HEK293 (cell line): ENCODE measurements around the gene ITSN1.

Source experiments
- CTCF ChIA-PET: fragments of 350-600 bp; formaldehyde crosslinking; extraction: SDS; loops from one replicate; lab custom pipeline; 2021; ENCODE audit warnings: antibody characterized with exemption; lab: Yijun Ruan, JAX
- POLR2A ChIA-PET: fragments of 300-600 bp; formaldehyde crosslinking; extraction: SDS; loops from one replicate; lab custom pipeline; 2020; ENCODE audit warnings: antibody characterized with exemption, inconsistent platforms; lab: Yijun Ruan, JAX
- H3K27ac ChIP-seq: fragments of 200-500 bp; sonication (Bioruptor generic); 2 replicates; pipeline ENCODE4 v1.5.1; 2014; ENCODE audit warnings: low read depth, low read length, control low read depth, inconsistent platforms; ENCODE audit errors: extremely low read depth
- H3K36me3 ChIP-seq, 2 experiments: fragments of 200-500 bp in 1 of 2; sonication (Bioruptor generic) in 1 of 2; 1 replicate in 1 of 2; 2 replicates in 1 of 2; pipeline ENCODE4 v1.5.1; 2014 to 2017; ENCODE audit warnings: inconsistent platforms in 2 of 2, low read length in 2 of 2; ENCODE audit not compliant: control insufficient read depth in 2 of 2, insufficient read depth in 1 of 2
- H3K4me1 ChIP-seq: fragments of 200-500 bp; sonication (Bioruptor generic); 2 replicates; pipeline ENCODE4 v1.5.1; 2014; ENCODE audit warnings: mild to moderate bottlenecking, low read length, inconsistent platforms; ENCODE audit not compliant: control insufficient read depth, insufficient read depth
- H3K4me3 ChIP-seq: 2 replicates; pipeline ENCODE4 v1.5.1; 2011; ENCODE audit warnings: low read depth, mild to moderate bottlenecking, control low read depth, low read length, moderate library complexity
- H3K9me3 ChIP-seq: fragments of 200-500 bp; sonication (Bioruptor generic); 2 replicates; pipeline ENCODE4 v1.5.1; 2014; ENCODE audit warnings: low read depth, low read length, inconsistent platforms; ENCODE audit not compliant: control insufficient read depth, insufficient read depth
- FEZF1 ChIP-seq: fragments of 450-650 bp; formaldehyde crosslinking; IDR thresholded peaks from 2 replicates; pipeline ENCODE4 v1.5.1; 2016; ENCODE audit warnings: missing biosample characterization, missing genetic modification characterization
- KLF1 ChIP-seq: fragments of 450-650 bp; formaldehyde crosslinking; IDR thresholded peaks from 2 replicates; pipeline ENCODE4 v1.5.1; 2016; ENCODE audit warnings: missing biosample characterization, missing genetic modification characterization
- PRDM10 ChIP-seq: fragments of 450-650 bp; formaldehyde crosslinking; IDR thresholded peaks from 2 replicates; pipeline ENCODE4 v1.5.1; 2016; ENCODE audit warnings: missing biosample characterization, missing genetic modification characterization
- REPIN1 ChIP-seq: fragments of 450-650 bp; formaldehyde crosslinking; IDR thresholded peaks from 2 replicates; pipeline ENCODE4 v1.5.1; 2017; ENCODE audit warnings: missing biosample characterization, missing genetic modification characterization, low read depth
- TCF7L2 ChIP-seq: IDR thresholded peaks from 2 replicates; pipeline ENCODE4 v1.6.1; 2011; ENCODE audit warnings: low read depth, mild to moderate bottlenecking, inconsistent platforms, low read length, moderate library complexity, borderline replicate concordance
- ZBTB49 ChIP-seq: fragments of 450-650 bp; formaldehyde crosslinking; IDR thresholded peaks from 2 replicates; pipeline ENCODE4 v1.5.1; 2016; ENCODE audit warnings: missing biosample characterization, missing genetic modification characterization, low read depth
- ZNF121 ChIP-seq: fragments of 450-650 bp; formaldehyde crosslinking; IDR thresholded peaks from 2 replicates; pipeline ENCODE4 v1.5.1; 2016; ENCODE audit warnings: missing biosample characterization, missing genetic modification characterization
- ZNF18 ChIP-seq: fragments of 450-650 bp; formaldehyde crosslinking; IDR thresholded peaks from 2 replicates; pipeline ENCODE4 v1.5.1; 2016; ENCODE audit warnings: missing biosample characterization, missing genetic modification characterization
- ZNF266 ChIP-seq: fragments of 450-650 bp; formaldehyde crosslinking; IDR thresholded peaks from 2 replicates; pipeline ENCODE4 v1.5.1; 2016; ENCODE audit warnings: missing biosample characterization, missing genetic modification characterization, low read depth
- ZNF366 ChIP-seq: fragments of 450-650 bp; formaldehyde crosslinking; conservative IDR thresholded peaks from 2 replicates; pipeline ENCODE4 v1.5.1; 2016; ENCODE audit warnings: missing biosample characterization, missing genetic modification characterization
- ZNF433 ChIP-seq: fragments of 450-650 bp; formaldehyde crosslinking; IDR thresholded peaks from 2 replicates; pipeline ENCODE4 v1.5.1; 2016; ENCODE audit warnings: missing biosample characterization, missing genetic modification characterization, low read depth
- ZNF529 ChIP-seq: fragments of 450-650 bp; formaldehyde crosslinking; IDR thresholded peaks from 2 replicates; pipeline ENCODE4 v1.5.1; 2017; ENCODE audit warnings: missing genetic modification characterization, missing biosample characterization; ENCODE audit not compliant: insufficient replicate concordance
- ZNF658 ChIP-seq: fragments of 450-650 bp; formaldehyde crosslinking; IDR thresholded peaks from 2 replicates; pipeline ENCODE4; 2016; ENCODE audit warnings: missing biosample characterization, missing genetic modification characterization
- ZNF660 ChIP-seq: fragments of 450-650 bp; IDR thresholded peaks from 2 replicates; pipeline ENCODE4 v1.5.1; 2018; ENCODE audit warnings: missing biosample characterization, mild to moderate bottlenecking, missing genetic modification characterization
- ZNF792 ChIP-seq: fragments of 450-650 bp; formaldehyde crosslinking; IDR thresholded peaks from 2 replicates; pipeline ENCODE4 v1.5.1; 2016; ENCODE audit warnings: missing biosample characterization, missing genetic modification characterization

The ITSN1 gene

GRCh38 chr21:33686386-33686785, 44.1 kb downstream of the ITSN1 start:
- H3K27ac ChIP-seq = 0 out of 2 replicates have a peak overlapping the region, but pooled peaks have one; percentile 14
- peaks cover 49% of the 10 kb centered on the region for H3K4me1 ChIP-seq
- no peak overlapping the region for H3K4me3 ChIP-seq
- no peaks in the 10 kb centered on the region for H3K9me3 ChIP-seq
- ChIA-PET CTCF (interaction anchor here (0.5 to 1.6 kb wide), 5 partner anchors 11 to 331 kb away, joined by 3 to 8 read pairs (median 3); no protein-coding TSS in a partner anchor), POLR2A (interaction anchor here (1.0 to 1.3 kb wide), 2 partner anchors 42 to 44 kb away, joined by 3 to 6 read pairs; partner anchors contain the start of gene ITSN1)
- no peak for TF ChIP-seq ZNF660 (tag by site-specific recombination)
- TF ChIP-seq ZNF792 (tag by site-specific recombination) = no peak
- TF ChIP-seq REPIN1 (tag by site-specific recombination) = no peak
- peak; percentile 97 for TF ChIP-seq ZBTB49
- no peak for TF ChIP-seq ZNF266
- no peak for TF ChIP-seq ZNF529 (tag by site-specific recombination)
- TF ChIP-seq ZNF18 = peak; percentile 91
- TF ChIP-seq ZNF433 (tag by site-specific recombination) = no peak
- no peak for TF ChIP-seq ZNF658
- TF ChIP-seq ZNF121 = no peak
- TF ChIP-seq ZNF366 (tag by site-specific recombination) = no peak
- no peak for TF ChIP-seq PRDM10 (tag by site-specific recombination)
- no peaks in the 10 kb centered on the region; a peak in 1 of 3 replicates for H3K36me3 ChIP-seq

- TF ChIP-seq FEZF1 (tag by site-specific recombination) (0 out of 2 replicates have a peak, but pooled peaks have one; percentile 7), TCF7L2 (0 out of 2 replicates have a peak, but pooled peaks have one; percentile 20), KLF1 (no peak)
- ChIA-PET POLR2A (no interaction called here), CTCF (interaction anchor here (0.6 kb wide), 1 partner anchor 1202 kb away, joined by 8 read pairs; no protein-coding TSS in a partner anchor)
- Histone ChIP-seq H3K27ac (no peak overlapping the region), H3K4me1 (peaks cover 59% of the 10 kb centered on the region), H3K36me3 (no peaks in the 10 kb centered on the region; a peak in 1 of 3 replicates), H3K4me3 (no peak overlapping the region), H3K9me3 (no peaks in the 10 kb centered on the region)
Measured at GRCh38 chr21:33687634-33688033, 45.3 kb downstream of the ITSN1 start.
